ENCODE data around the gene TRMT11.
"Not testable (repeated sequence)": the region's sequence is repeated elsewhere in the genome, so short reads cannot be mapped to it uniquely, and the experiment has no call there.

The TRMT11 gene

GRCh38 chr6:125950293-125950692 lies 36.0 kb upstream of the TRMT11 start:
- H2AFZ ChIP-seq (ENCODE audit: low read length) = no peak overlapping the region
- no peak for DNase-seq
- H3K79me2 ChIP-seq (ENCODE audit: low read length) = no peaks in the 10 kb centered on the region
- no peak for TF ChIP-seq EZH2 (optimal IDR thresholded peaks at IDR 0.05; ENCODE audit: low read depth, low read length)
- TF ChIP-seq EZH2phosphoT487 (IDR thresholded peaks at IDR 0.05; ENCODE audit: low read length) = no peak
- no peak for TF ChIP-seq CTCF (IDR thresholded peaks at IDR 0.05; ENCODE audit: low read length)
- H3K4me2 ChIP-seq (ENCODE audit: low read depth, low read length) = no peak overlapping the region
- peaks cover 11% of the 10 kb centered on the region; the same call in 1 of the 2 replicates for H3K4me1 ChIP-seq (ENCODE audit: low read length)
- H4K20me1 ChIP-seq (ENCODE audit: insufficient read depth, low read length) = no peaks in the 10 kb centered on the region
- H3K27ac ChIP-seq (ENCODE audit: low read length) = no peak overlapping the region
- H3K9me2 ChIP-seq (replicated peaks; ENCODE audit: insufficient read depth, low read length) = no peaks in the 10 kb centered on the region
- H3K9ac ChIP-seq (ENCODE audit: low read length) = no peak overlapping the region
- no peaks in the 10 kb centered on the region for H3K9me3 ChIP-seq (replicated peaks; ENCODE audit: insufficient read depth, low read length)
- H3K36me3 ChIP-seq (replicated peaks; ENCODE audit: insufficient read depth, low read length) = no peaks in the 10 kb centered on the region
- no peaks in the 10 kb centered on the region for H3K27me3 ChIP-seq (replicated peaks; ENCODE audit: insufficient read depth, low read length)
- H3F3A ChIP-seq (ENCODE audit: insufficient read depth, low read length) = peaks cover 6% of the 10 kb centered on the region; the same call in 1 of the 2 replicates
- no peak overlapping the region for H3K4me3 ChIP-seq (ENCODE audit: low read length)

GRCh38 chr6:125950716-125951115 lies 35.6 kb upstream of the TRMT11 start:
- H3F3A ChIP-seq (ENCODE audit: insufficient read depth, low read length); H4K20me1 ChIP-seq (ENCODE audit: insufficient read depth, low read length); H3K79me2 ChIP-seq (ENCODE audit: low read length); H3K9me2 ChIP-seq (replicated peaks; ENCODE audit: insufficient read depth, low read length); H3K27ac ChIP-seq (ENCODE audit: low read length); H3K4me3 ChIP-seq (ENCODE audit: low read length); H3K36me3 ChIP-seq (replicated peaks; ENCODE audit: insufficient read depth, low read length); DNase-seq; H3K27me3 ChIP-seq (replicated peaks; ENCODE audit: insufficient read depth, low read length); H3K9me3 ChIP-seq (replicated peaks; ENCODE audit: insufficient read depth, low read length); H2AFZ ChIP-seq (ENCODE audit: low read length); H3K9ac ChIP-seq (ENCODE audit: low read length); H3K4me2 ChIP-seq (ENCODE audit: low read depth, low read length): not testable (repeated sequence)
- peaks cover 11% of the 10 kb centered on the region; the same call in 1 of the 2 replicates for H3K4me1 ChIP-seq (ENCODE audit: low read length)

- H3K27ac ChIP-seq (ENCODE audit: low read length) = no peak overlapping the region
- no peaks in the 10 kb centered on the region for H4K20me1 ChIP-seq (ENCODE audit: insufficient read depth, low read length)
- H2AFZ ChIP-seq (ENCODE audit: low read length) = no peak overlapping the region
Observed at GRCh38 chr6:125951323-125951722, 35.0 kb upstream of the TRMT11 start.

More at GRCh38 chr6:125951323-125951722, 35.0 kb upstream of the TRMT11 start:
- H3K9me3 ChIP-seq (replicated peaks; ENCODE audit: insufficient read depth, low read length) = no peaks in the 10 kb centered on the region
- TF ChIP-seq EZH2 (optimal IDR thresholded peaks at IDR 0.05; ENCODE audit: low read depth, low read length) (no peak), EZH2phosphoT487 (IDR thresholded peaks at IDR 0.05; ENCODE audit: low read length) (no peak), CTCF (IDR thresholded peaks at IDR 0.05; ENCODE audit: low read length) (no peak)
- no peak overlapping the region for H3K4me3 ChIP-seq (ENCODE audit: low read length)
- no peaks in the 10 kb centered on the region for H3K79me2 ChIP-seq (ENCODE audit: low read length)
- no peak overlapping the region for H3K4me2 ChIP-seq (ENCODE audit: low read depth, low read length)
- H3K4me1 ChIP-seq (ENCODE audit: low read length) = peaks cover 16% of the 10 kb centered on the region
- no peak overlapping the region for H3K9ac ChIP-seq (ENCODE audit: low read length)
- no peaks in the 10 kb centered on the region for H3K36me3 ChIP-seq (replicated peaks; ENCODE audit: insufficient read depth, low read length)
- no peaks in the 10 kb centered on the region for H3K9me2 ChIP-seq (replicated peaks; ENCODE audit: insufficient read depth, low read length)
- DNase-seq = no peak
- peaks cover 6% of the 10 kb centered on the region; the same call in 1 of the 2 replicates for H3F3A ChIP-seq (ENCODE audit: insufficient read depth, low read length)
- no peaks in the 10 kb centered on the region for H3K27me3 ChIP-seq (replicated peaks; ENCODE audit: insufficient read depth, low read length)
